IMR-90 (cell line): ENCODE results near the gene TENT5A.

Source experiments
- BHLHE40 ChIP-seq: fragments of 150-350 bp; IDR thresholded peaks from 2 replicates; pipeline ENCODE4 v1.6.1; 2016; ENCODE audit warnings: mild to moderate bottlenecking, low read depth, low read length
- CEBPB ChIP-seq: IDR thresholded peaks from 2 replicates; pipeline ENCODE4 v1.6.1; 2012; ENCODE audit warnings: low read depth, low read length, improper control_type of control experiment
- CHD1 ChIP-seq: IDR thresholded peaks from 2 replicates; pipeline ENCODE4 v1.6.1; 2012; ENCODE audit warnings: low read depth, low read length, improper control_type of control experiment
- MAFK ChIP-seq: IDR thresholded peaks from 2 replicates; pipeline ENCODE4 v1.6.1; 2012; ENCODE audit warnings: low read depth, low read length, improper control_type of control experiment
- MAZ ChIP-seq: IDR thresholded peaks from 2 replicates; pipeline ENCODE4 v1.6.1; 2012; ENCODE audit warnings: low read depth, mild to moderate bottlenecking, low read length, improper control_type of control experiment, moderate library complexity, borderline replicate concordance
- MXI1 ChIP-seq: IDR thresholded peaks from 2 replicates; pipeline ENCODE4 v1.6.1; 2012; ENCODE audit warnings: low read depth, mild to moderate bottlenecking, low read length, moderate library complexity, borderline replicate concordance
- NFE2L2 ChIP-seq: fragments of 150-350 bp; IDR thresholded peaks from 2 replicates; pipeline ENCODE4 v1.6.1; 2016; ENCODE audit warnings: low read depth, mild to moderate bottlenecking, low read length
- POLR2A ChIP-seq: IDR thresholded peaks from 2 replicates; pipeline ENCODE4 v1.6.1; 2012; ENCODE audit warnings: mild to moderate bottlenecking, low read depth, low read length
- RAD21 ChIP-seq: IDR thresholded peaks from 2 replicates; pipeline ENCODE4 v1.6.1; 2012; ENCODE audit warnings: low read length, improper control_type of control experiment
- SMC3 ChIP-seq: fragments of 150-350 bp; IDR thresholded peaks from 2 replicates; pipeline ENCODE4 v1.6.1; 2016; ENCODE audit warnings: low read depth, mild to moderate bottlenecking, antibody characterized with exemption, low read length, moderate library complexity
- TF ChIP-seq, protein P1 (sequence below): conservative IDR thresholded peaks from 2 replicates; pipeline ENCODE4 v1.5.1; 2012; ENCODE audit warnings: mild to moderate bottlenecking, low read depth, low read length, improper control_type of control experiment
- TF ChIP-seq, protein P2 (sequence below): fragments of 150-350 bp; IDR thresholded peaks from 2 replicates; pipeline ENCODE4 v1.6.1; 2016; ENCODE audit warnings: low read depth, mild to moderate bottlenecking, low read length, moderate library complexity, borderline replicate concordance
- TF ChIP-seq, protein P3 (sequence below): fragments of 150-350 bp; IDR thresholded peaks from 2 replicates; pipeline ENCODE4 v1.6.1; 2017; ENCODE audit warnings: mild to moderate bottlenecking, antibody characterized with exemption, low read length, low read depth

DNA sequence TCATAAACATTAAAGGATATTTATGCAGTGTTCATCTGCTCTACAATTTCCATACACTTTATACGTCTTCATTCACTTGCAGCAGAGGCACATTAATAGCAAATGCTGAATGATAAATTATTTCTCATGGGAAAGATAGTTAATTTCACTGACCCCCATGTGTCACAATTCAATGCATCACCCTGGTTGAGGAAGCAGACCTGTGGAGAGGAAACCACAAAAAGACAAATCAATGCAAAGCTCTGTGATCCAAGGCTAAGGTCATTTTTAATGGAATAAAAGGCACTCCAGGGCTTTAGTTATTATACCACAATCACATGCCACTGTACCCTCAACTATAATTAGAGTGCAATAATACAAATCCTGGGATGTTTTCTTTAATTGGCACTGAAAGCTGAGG, 40.3 kb upstream of the TENT5A start:
- TF ChIP-seq POLR2A (no peak), CEBPB (no peak), SMC3 (no peak), MAFK (no peak), MAZ (no peak), NFE2L2 (no peak), RAD21 (no peak), CHD1 (no peak), BHLHE40 (no peak), MXI1 (no peak)
- TF ChIP-seq, protein P1, sequence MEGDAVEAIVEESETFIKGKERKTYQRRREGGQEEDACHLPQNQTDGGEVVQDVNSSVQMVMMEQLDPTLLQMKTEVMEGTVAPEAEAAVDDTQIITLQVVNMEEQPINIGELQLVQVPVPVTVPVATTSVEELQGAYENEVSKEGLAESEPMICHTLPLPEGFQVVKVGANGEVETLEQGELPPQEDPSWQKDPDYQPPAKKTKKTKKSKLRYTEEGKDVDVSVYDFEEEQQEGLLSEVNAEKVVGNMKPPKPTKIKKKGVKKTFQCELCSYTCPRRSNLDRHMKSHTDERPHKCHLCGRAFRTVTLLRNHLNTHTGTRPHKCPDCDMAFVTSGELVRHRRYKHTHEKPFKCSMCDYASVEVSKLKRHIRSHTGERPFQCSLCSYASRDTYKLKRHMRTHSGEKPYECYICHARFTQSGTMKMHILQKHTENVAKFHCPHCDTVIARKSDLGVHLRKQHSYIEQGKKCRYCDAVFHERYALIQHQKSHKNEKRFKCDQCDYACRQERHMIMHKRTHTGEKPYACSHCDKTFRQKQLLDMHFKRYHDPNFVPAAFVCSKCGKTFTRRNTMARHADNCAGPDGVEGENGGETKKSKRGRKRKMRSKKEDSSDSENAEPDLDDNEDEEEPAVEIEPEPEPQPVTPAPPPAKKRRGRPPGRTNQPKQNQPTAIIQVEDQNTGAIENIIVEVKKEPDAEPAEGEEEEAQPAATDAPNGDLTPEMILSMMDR: no peak
- TF ChIP-seq, protein P2, sequence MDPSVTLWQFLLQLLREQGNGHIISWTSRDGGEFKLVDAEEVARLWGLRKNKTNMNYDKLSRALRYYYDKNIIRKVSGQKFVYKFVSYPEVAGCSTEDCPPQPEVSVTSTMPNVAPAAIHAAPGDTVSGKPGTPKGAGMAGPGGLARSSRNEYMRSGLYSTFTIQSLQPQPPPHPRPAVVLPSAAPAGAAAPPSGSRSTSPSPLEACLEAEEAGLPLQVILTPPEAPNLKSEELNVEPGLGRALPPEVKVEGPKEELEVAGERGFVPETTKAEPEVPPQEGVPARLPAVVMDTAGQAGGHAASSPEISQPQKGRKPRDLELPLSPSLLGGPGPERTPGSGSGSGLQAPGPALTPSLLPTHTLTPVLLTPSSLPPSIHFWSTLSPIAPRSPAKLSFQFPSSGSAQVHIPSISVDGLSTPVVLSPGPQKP: no peak
- TF ChIP-seq, protein P3, sequence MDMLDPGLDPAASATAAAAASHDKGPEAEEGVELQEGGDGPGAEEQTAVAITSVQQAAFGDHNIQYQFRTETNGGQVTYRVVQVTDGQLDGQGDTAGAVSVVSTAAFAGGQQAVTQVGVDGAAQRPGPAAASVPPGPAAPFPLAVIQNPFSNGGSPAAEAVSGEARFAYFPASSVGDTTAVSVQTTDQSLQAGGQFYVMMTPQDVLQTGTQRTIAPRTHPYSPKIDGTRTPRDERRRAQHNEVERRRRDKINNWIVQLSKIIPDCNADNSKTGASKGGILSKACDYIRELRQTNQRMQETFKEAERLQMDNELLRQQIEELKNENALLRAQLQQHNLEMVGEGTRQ: no peak
